Loucy (cell line): ENCODE data around the gene WIPF2.

Experiments used
- H2AFZ ChIP-seq: fragments of 200-600 bp; sonication (generic); 2 replicates; pipeline ENCODE4 v1.6.0; 2016; ENCODE audit warnings: antibody characterized with exemption, mild to moderate bottlenecking, low read length, moderate library complexity
- H3F3A ChIP-seq: fragments of 200-600 bp; 2 replicates; pipeline ENCODE4 v1.6.0; 2016; ENCODE audit warnings: antibody characterized with exemption, low read depth, mild to moderate bottlenecking
- H3K27me3 ChIP-seq: fragments of 200-600 bp; sonication (generic); 2 replicates; pipeline ENCODE4 v1.6.1; 2014; ENCODE audit warnings: low read length, mild to moderate bottlenecking; ENCODE audit not compliant: insufficient read depth, poor library complexity, severe bottlenecking
- H3K36me3 ChIP-seq: fragments of 200-600 bp; sonication (generic); 2 replicates; pipeline ENCODE4 v1.6.1; 2016; ENCODE audit warnings: low read length; ENCODE audit not compliant: insufficient read depth
- H3K4me1 ChIP-seq: fragments of 200-600 bp; sonication (generic); 2 replicates; pipeline ENCODE4 v1.5.1; 2014; ENCODE audit warnings: low read length, mild to moderate bottlenecking; ENCODE audit not compliant: insufficient read depth, poor library complexity, severe bottlenecking
- H3K4me2 ChIP-seq: fragments of 200-600 bp; sonication (generic); 2 replicates; pipeline ENCODE4 v1.6.0; 2014; ENCODE audit warnings: antibody characterized with exemption, low read length, low read depth, mild to moderate bottlenecking; ENCODE audit not compliant: poor library complexity, severe bottlenecking
- H3K4me3 ChIP-seq: fragments of 200-600 bp; sonication (generic); 2 replicates; pipeline ENCODE4 v1.5.1; 2014; ENCODE audit warnings: low read length, mild to moderate bottlenecking, mixed read lengths; ENCODE audit not compliant: poor library complexity, severe bottlenecking
- H3K79me2 ChIP-seq: fragments of 200-600 bp; sonication (generic); 2 replicates; pipeline ENCODE4 v1.6.1; 2014; ENCODE audit warnings: low read length; ENCODE audit not compliant: insufficient read depth
- H3K9ac ChIP-seq: fragments of 200-600 bp; sonication (generic); 2 replicates; pipeline ENCODE4 v1.6.0; 2014; ENCODE audit warnings: mild to moderate bottlenecking, low read depth, low read length, moderate library complexity; ENCODE audit not compliant: poor library complexity, severe bottlenecking
- H3K9me2 ChIP-seq: fragments of 200-600 bp; sonication (generic); replicated peaks from 2 replicates; pipeline ENCODE4 v1.6.1; 2016; ENCODE audit warnings: low read depth, low read length, mixed read lengths
- H3K9me3 ChIP-seq: fragments of 200-600 bp; sonication (generic); 2 replicates; pipeline ENCODE4 v1.6.1; 2014; ENCODE audit warnings: mild to moderate bottlenecking, antibody characterized with exemption, low read length, low read depth; ENCODE audit not compliant: insufficient read depth
- H4K20me1 ChIP-seq: fragments of 200-600 bp; sonication (generic); 2 replicates; pipeline ENCODE4 v1.6.0; 2014; ENCODE audit warnings: antibody characterized with exemption, low read length, mild to moderate bottlenecking; ENCODE audit not compliant: insufficient read depth, poor library complexity, severe bottlenecking
- CTCF ChIP-seq: fragments of 200-600 bp; sonication (generic); conservative IDR thresholded peaks from 2 replicates; pipeline ENCODE4 v1.5.1; 2014; ENCODE audit warnings: mild to moderate bottlenecking, antibody characterized with exemption, low read length
- EZH2phosphoT487 ChIP-seq: fragments of 200-600 bp; IDR thresholded peaks from 2 replicates; pipeline ENCODE4 v1.6.1; 2018; ENCODE audit warnings: antibody characterized with exemption, mild to moderate bottlenecking, moderate library complexity, borderline replicate concordance

Gene WIPF2

DNA sequence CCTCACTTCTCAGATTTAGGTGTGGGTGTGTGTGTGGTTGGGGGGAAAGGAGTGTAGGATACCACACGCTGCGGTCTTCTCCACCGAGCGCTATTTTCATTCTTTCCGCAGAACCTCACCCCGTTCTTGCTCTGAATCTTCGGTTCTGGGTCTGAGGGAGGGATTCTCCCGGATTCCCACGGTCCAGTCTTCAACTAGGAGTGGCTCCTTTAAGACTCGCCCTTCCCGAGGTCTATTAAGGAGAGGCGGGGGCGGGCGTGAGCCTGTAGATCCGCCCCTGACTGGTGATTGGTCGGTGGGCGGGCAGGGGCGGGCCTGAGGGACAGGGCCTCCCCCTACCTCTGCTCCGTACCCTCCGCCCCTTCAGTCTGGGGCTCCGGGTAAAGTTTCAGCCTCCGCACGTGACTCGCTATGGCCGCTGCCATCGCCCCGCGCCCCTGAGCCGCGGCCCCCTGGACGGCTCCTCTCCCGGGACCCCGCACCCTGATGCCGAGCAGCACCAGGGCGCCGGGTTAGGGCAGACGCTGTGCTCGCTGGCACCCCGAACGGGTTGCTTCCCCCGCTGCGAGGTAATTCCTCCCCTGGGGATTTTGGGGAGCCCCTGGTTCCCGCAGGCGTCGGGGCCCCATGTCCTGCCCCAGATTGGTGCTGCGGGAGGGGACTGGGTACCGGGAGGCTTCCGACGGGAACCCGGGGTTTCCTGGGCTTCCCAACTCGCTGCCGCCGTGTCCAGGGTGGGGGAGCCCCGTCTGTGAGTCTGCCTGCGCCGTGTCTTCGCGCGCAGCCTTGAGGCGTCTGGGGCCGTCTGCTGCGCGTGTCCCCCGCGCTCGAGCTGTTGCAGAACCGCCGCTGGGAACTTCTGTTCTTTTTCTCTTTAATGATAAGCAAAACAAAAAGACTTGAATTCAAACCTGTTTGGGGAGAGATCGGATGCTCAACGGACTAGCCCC is 99.1 kb downstream of the WIPF2 start:
- Histone ChIP-seq H4K20me1 (peaks cover 14% of the 10 kb centered on the region), H3K4me1 (peaks cover 83% of the 10 kb centered on the region), H3K9ac (peak overlapping the region; percentile 82), H2AFZ (peak overlapping the region; percentile 81), H3K4me2 (peak overlapping the region; percentile 97), H3K9me2 (no peaks in the 10 kb centered on the region), H3K4me3 (peak overlapping the region; percentile 95), H3K79me2 (peaks cover 53% of the 10 kb centered on the region), H3F3A (peaks cover 5% of the 10 kb centered on the region; the same call in 1 of the 2 replicates), H3K27me3 (no peaks in the 10 kb centered on the region), H3K9me3 (no peaks in the 10 kb centered on the region), H3K36me3 (no peaks in the 10 kb centered on the region)
- TF ChIP-seq CTCF: no peak

DNA sequence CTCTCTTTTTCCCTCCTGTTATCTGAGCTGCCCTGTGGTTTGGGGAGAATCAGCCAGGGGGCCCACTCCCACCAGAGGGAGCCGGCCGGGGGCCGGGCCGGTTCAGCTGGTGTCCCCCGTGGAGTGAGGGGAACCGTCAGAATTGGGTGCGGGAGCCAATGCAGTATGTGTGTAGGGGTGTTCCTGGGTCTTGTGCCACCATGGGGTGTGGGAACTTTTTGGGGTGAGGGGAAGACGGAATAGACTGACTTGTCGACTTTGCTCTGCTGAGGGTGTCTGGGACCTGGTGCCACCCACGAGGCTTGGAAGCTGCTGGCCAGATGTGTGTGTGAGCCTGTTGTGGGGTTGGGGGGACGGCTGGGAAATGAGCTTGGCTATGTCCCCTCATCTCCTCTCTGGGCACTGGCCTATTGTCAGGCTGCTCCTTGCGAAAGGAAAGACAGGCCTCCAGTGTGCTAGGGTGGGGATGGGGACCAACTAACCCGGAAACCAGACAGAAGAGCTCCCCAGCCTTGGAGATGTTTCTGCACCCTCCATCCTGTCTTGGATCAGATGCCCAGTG is 99.8 kb downstream of the WIPF2 start:
- H3K9ac ChIP-seq: peak overlapping the region; percentile 82
- no peaks in the 10 kb centered on the region for H3K9me2 ChIP-seq
- peaks cover 83% of the 10 kb centered on the region for H3K4me1 ChIP-seq
- H3K36me3 ChIP-seq: no peaks in the 10 kb centered on the region
- H3K4me3 ChIP-seq: peak overlapping the region; percentile 95
- peaks cover 56% of the 10 kb centered on the region for H3K79me2 ChIP-seq
- H3K9me3 ChIP-seq: no peaks in the 10 kb centered on the region
- H2AFZ ChIP-seq: no peak overlapping the region
- TF ChIP-seq CTCF (no peak; the same call in 1 of the 2 replicates), EZH2phosphoT487 (no peak)
- H3K4me2 ChIP-seq: peak overlapping the region; percentile 97
- no peaks in the 10 kb centered on the region for H3K27me3 ChIP-seq
- peaks cover 5% of the 10 kb centered on the region; the same call in 1 of the 2 replicates for H3F3A ChIP-seq
- H4K20me1 ChIP-seq: peaks cover 20% of the 10 kb centered on the region

- H3F3A ChIP-seq: peaks cover 5% of the 10 kb centered on the region; the same call in 1 of the 2 replicates
- H3K27me3 ChIP-seq: no peaks in the 10 kb centered on the region
- peaks cover 20% of the 10 kb centered on the region for H4K20me1 ChIP-seq
- no peaks in the 10 kb centered on the region for H3K9me2 ChIP-seq
- no peaks in the 10 kb centered on the region for H3K9me3 ChIP-seq
- H2AFZ ChIP-seq: no peak overlapping the region
- no peaks in the 10 kb centered on the region for H3K36me3 ChIP-seq
- H3K4me3 ChIP-seq: peak overlapping the region; percentile 95
- peaks cover 66% of the 10 kb centered on the region for H3K79me2 ChIP-seq
- no peak for TF ChIP-seq EZH2phosphoT487
- no peak for TF ChIP-seq CTCF
- peak overlapping the region; percentile 97 for H3K4me2 ChIP-seq
- H3K9ac ChIP-seq: peak overlapping the region; percentile 82
- peaks cover 87% of the 10 kb centered on the region for H3K4me1 ChIP-seq
These were observed 100.8 kb downstream of the WIPF2 start for GRCh38 chr17:40319651-40320540.
